HepG2 (cell line): ENCODE data around the gene SYMPK. TPM values are rescaled to one million over a fixed set of nuclear protein-coding genes. Genes with fewer than 3 reads are reported as not detected.

ENCODE experiments used
- CEBPZ ChIP-seq: IDR thresholded peaks from 2 replicates; pipeline ENCODE4 v1.6.1; 2012; ENCODE audit warnings: low read length, improper control_type of control experiment
- HDAC1 ChIP-seq: sonication (generic); formaldehyde crosslinking; IDR thresholded peaks from 2 replicates; pipeline ENCODE4 v1.5.1; 2020; ENCODE audit warnings: mild to moderate bottlenecking, missing genetic modification reagents
- HIVEP1 ChIP-seq: sonication (generic); formaldehyde crosslinking; IDR thresholded peaks from 2 replicates; pipeline ENCODE4 v1.4.0; 2020; ENCODE audit warnings: mild to moderate bottlenecking, missing genetic modification reagents
- IKZF1 ChIP-seq: fragments of 450-650 bp; IDR thresholded peaks from 2 replicates; pipeline ENCODE4 v1.7.1; 2016
- KDM5A ChIP-seq: fragments of 200-600 bp; sonication (generic); IDR thresholded peaks from 2 replicates; pipeline ENCODE4 v1.7.0; 2018; ENCODE audit warnings: antibody characterized with exemption, mild to moderate bottlenecking, low read length, borderline replicate concordance
- MTF1 ChIP-seq: sonication (generic); formaldehyde crosslinking; IDR thresholded peaks from 2 replicates; pipeline ENCODE4 v1.5.0; 2020; ENCODE audit warnings: missing genetic modification reagents
- MTF2 ChIP-seq: sonication (generic); formaldehyde crosslinking; IDR thresholded peaks from 2 replicates; pipeline ENCODE4 v1.5.0; 2020; ENCODE audit warnings: missing genetic modification reagents, borderline replicate concordance
- PAX8 ChIP-seq: sonication (generic); formaldehyde crosslinking; IDR thresholded peaks from 2 replicates; pipeline ENCODE4 v1.8.0; 2022; ENCODE audit warnings: mild to moderate bottlenecking, missing genetic modification reagents, borderline replicate concordance
- PAXIP1 ChIP-seq: sonication (generic); formaldehyde crosslinking; conservative IDR thresholded peaks from 2 replicates; pipeline ENCODE4 v1.4.0; 2020; ENCODE audit warnings: mild to moderate bottlenecking, missing genetic modification reagents, moderate library complexity
- THAP9 ChIP-seq: sonication (generic); formaldehyde crosslinking; IDR thresholded peaks from 2 replicates; pipeline ENCODE4; 2020; ENCODE audit warnings: missing genetic modification reagents, mild to moderate bottlenecking, borderline replicate concordance
- UBTF ChIP-seq: sonication (generic); formaldehyde crosslinking; IDR thresholded peaks from 2 replicates; pipeline ENCODE4 v1.4.0; 2020; ENCODE audit warnings: mild to moderate bottlenecking, missing genetic modification reagents
- XRCC5 ChIP-seq: fragments of 200-400 bp; formaldehyde crosslinking; optimal IDR thresholded peaks from 2 replicates; pipeline ENCODE3; 2017; ENCODE audit warnings: mild to moderate bottlenecking, low read length
- ZNF292 ChIP-seq: sonication (generic); formaldehyde crosslinking; IDR thresholded peaks from 2 replicates; pipeline ENCODE4 v1.8.1; 2022; ENCODE audit warnings: mild to moderate bottlenecking, low read depth, missing genetic modification reagents, borderline replicate concordance
- ZNF446 ChIP-seq: sonication (generic); formaldehyde crosslinking; IDR thresholded peaks from 2 replicates; pipeline ENCODE4 v1.5.0; 2020; ENCODE audit warnings: mild to moderate bottlenecking, missing genetic modification reagents
- ZNF564 ChIP-seq: sonication (generic); formaldehyde crosslinking; IDR thresholded peaks from 2 replicates; pipeline ENCODE4 v1.8.1; 2023; ENCODE audit warnings: mild to moderate bottlenecking, missing genetic modification reagents
- polyA plus RNA-seq, 8 experiments: library from polyadenylated mRNA; depleted of rRNA in 3 of 8; stranded (reverse) in 7 of 8; unstranded in 1 of 8; fragments of >200 nt; fragmentation: Illumina TruSeq in 4 of 8; extraction: Trizol in 4 of 8; gene quantifications; 2 replicates each; pipeline versions ENCODE4 v1.2.1 to v1.2.3, GENCODE V29; 2011 to 2016; ENCODE audit warnings: low read depth in 4 of 8, missing spikeins in 1 of 8, mixed read lengths in 1 of 8; ENCODE audit not compliant: insufficient read depth in 1 of 8
- total RNA-seq, 5 experiments: library from RNA; depleted of rRNA; stranded (reverse); fragments of >200 nt; fragmentation: Illumina TruSeq; extraction: Trizol; gene quantifications; 2 replicates each; pipeline ENCODE4 v1.2.3, GENCODE V29; 2016; ENCODE audit warnings: low read depth in 1 of 5

Gene SYMPK
- total and polyA plus RNA-seq, 2 of the 13 experiments (the other 11 are each of a cell fraction or from before 2014, with no cell fraction given) = 21.9 to 55.7 TPM

GRCh38 chr19:45886427-45887199 lies 23.7 kb upstream of the SYMPK start (continued):
- TF ChIP-seq THAP9 (peak; percentile 62; the same call in 1 of the 2 replicates), XRCC5 (peak; percentile 30), MTF1 (no peak), HDAC1 (CRISPR knock-in tag) (0 out of 2 replicates have a peak, but pooled peaks have one; percentile 3), ZNF446 (CRISPR knock-in tag) (no peak), UBTF (CRISPR knock-in tag) (no peak; the same call in 1 of the 2 replicates), IKZF1 (no peak), MTF2 (CRISPR knock-in tag) (no peak), ZNF292 (CRISPR knock-in tag) (no peak), CEBPZ (no peak), ZNF564 (peak; percentile 88), PAXIP1 (CRISPR knock-in tag) (peak; percentile 40; the same call in 1 of the 2 replicates), PAX8 (CRISPR knock-in tag) (no peak), HIVEP1 (CRISPR knock-in tag) (no peak; the same call in 1 of the 2 replicates), KDM5A (peak; percentile 93)
